Lung (tissue), 12 donors: Measurements from ENCODE around the gene SNX13. TPM values are rescaled to one million over a fixed set of nuclear protein-coding genes. Genes with fewer than 3 reads are reported as not detected.

Experiments used
- ATAC-seq: fragments of 200-7000 bp; cut with Tn5 transposase; one replicate; pipeline ENCODE4 v1.9.1; 2020; ENCODE audit warnings: moderate number of reproducible peaks; ENCODE audit not compliant: insufficient read depth, low FRiP score
- DNase-seq, 3 donors: peaks; one replicate each; pipeline ENCODE4 v3.0.0-alpha.2; 2013 to 2017
- H3K27ac ChIP-seq, 2 donors: one replicate each; pipeline ENCODE4 v1.5.1; 2013; ENCODE audit warnings: mild to moderate bottlenecking in 2 of 2, moderate library complexity in 2 of 2, control low read depth in 1 of 2, inconsistent platforms in 1 of 2, low read depth in 1 of 2, low read length in 1 of 2
- H3K27me3 ChIP-seq, 3 donors: one replicate each; pipeline ENCODE4 v1.5.1; 2013; ENCODE audit warnings: low read length in 2 of 3; ENCODE audit not compliant: control insufficient read depth in 3 of 3, insufficient read depth in 3 of 3
- H3K36me3 ChIP-seq, 4 donors: one replicate each; pipeline ENCODE4 v1.5.1; 2013; ENCODE audit warnings: low read length in 4 of 4, mild to moderate bottlenecking in 1 of 4, moderate library complexity in 1 of 4; ENCODE audit not compliant: control insufficient read depth in 4 of 4, insufficient read depth in 4 of 4
- H3K4me1 ChIP-seq, 5 donors: one replicate each; pipeline ENCODE4 v1.5.1; 2013; ENCODE audit warnings: low read length in 5 of 5, mild to moderate bottlenecking in 2 of 5, moderate library complexity in 1 of 5; ENCODE audit not compliant: control insufficient read depth in 5 of 5, insufficient read depth in 5 of 5
- H3K4me3 ChIP-seq: one replicate; pipeline ENCODE4 v1.5.1; 2013; ENCODE audit warnings: mild to moderate bottlenecking, control low read depth, moderate library complexity
- H3K9ac ChIP-seq, 2 donors: one replicate each; pipeline ENCODE4 v1.5.1; 2013; ENCODE audit warnings: low read length in 2 of 2, control low read depth in 1 of 2; ENCODE audit not compliant: insufficient read depth in 1 of 2
- H3K9me3 ChIP-seq, 4 donors: one replicate each; pipeline ENCODE4 v1.5.1; 2013; ENCODE audit warnings: low read length in 3 of 4, mild to moderate bottlenecking in 1 of 4, moderate library complexity in 1 of 4; ENCODE audit not compliant: control insufficient read depth in 4 of 4, insufficient read depth in 3 of 4
- WGBS, 2 donors: extraction: QIAGEN DNeasy Blood & Tissue Kit; methylation state at CpG; one replicate each; pipeline ENCODE4 v1.1.7; 2013; 5-methylcytosine and 5-hydroxymethylcytosine counted together
- polyA plus RNA-seq, 2 donors: library from polyadenylated mRNA; stranded (reverse); fragments of 200-250 nt; gene quantifications; one replicate each; pipeline ENCODE4 v1.2.1, GENCODE V29; 2013
- total RNA-seq, 2 donors: library from RNA; depleted of rRNA in 1 of 2; stranded (reverse); fragments of >200 nt in 1 of 2; gene quantifications; one replicate each; pipeline ENCODE4 v1.2.1, GENCODE V29; 2014 to 2021
- TF ChIP-seq, protein P1 (sequence below): IDR thresholded peaks from 2 replicates; pipeline ENCODE4 v1.5.1; 2012; ENCODE audit warnings: mild to moderate bottlenecking; ENCODE audit errors: control extremely low read depth, extremely low read depth
- donor health status: control.
- donor health status: control.
- donor health status: Bipolar disorder and iron deficiency.
- donor health status: healthy.
- donor health status: DM: yes; HTN: yes; CAD: no.

The SNX13 gene
- total and polyA plus RNA-seq, 4 donors = 8.9 to 104 (median 31.9) TPM

DNA sequence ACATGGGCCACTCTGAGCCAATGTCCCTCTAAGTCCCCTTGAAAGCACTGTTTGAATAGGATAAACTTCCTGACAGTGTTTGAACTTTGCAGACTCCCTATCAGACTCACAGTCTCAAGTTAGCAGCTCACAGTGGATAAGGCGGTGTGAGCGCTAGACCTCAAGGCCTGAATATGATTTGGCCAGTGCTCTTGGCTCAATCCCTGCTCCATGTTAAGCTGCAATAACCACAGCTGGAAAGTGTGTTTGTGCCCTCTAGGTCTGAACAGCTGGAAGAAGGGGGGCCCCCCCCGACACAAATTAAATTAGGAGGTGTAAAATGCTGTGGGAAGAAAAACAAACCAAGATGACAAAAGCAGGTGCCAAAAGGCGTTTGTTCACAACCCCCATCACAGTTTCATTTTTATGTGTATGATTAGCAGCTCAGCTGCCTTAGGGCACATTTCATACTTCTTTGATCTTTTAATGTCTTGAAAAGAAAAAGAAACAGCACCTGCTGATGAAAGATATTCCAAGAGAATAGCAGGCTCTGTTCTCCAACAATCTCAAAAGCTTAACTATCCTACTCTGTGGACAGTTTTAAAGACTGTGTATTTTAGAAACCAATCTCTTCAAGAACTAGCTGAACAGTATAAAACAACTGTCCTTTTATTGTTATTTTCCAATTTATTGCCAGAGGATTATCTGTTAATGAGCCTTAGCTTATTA lies 167.6 kb downstream of the SNX13 start:
- TF ChIP-seq, protein P1, sequence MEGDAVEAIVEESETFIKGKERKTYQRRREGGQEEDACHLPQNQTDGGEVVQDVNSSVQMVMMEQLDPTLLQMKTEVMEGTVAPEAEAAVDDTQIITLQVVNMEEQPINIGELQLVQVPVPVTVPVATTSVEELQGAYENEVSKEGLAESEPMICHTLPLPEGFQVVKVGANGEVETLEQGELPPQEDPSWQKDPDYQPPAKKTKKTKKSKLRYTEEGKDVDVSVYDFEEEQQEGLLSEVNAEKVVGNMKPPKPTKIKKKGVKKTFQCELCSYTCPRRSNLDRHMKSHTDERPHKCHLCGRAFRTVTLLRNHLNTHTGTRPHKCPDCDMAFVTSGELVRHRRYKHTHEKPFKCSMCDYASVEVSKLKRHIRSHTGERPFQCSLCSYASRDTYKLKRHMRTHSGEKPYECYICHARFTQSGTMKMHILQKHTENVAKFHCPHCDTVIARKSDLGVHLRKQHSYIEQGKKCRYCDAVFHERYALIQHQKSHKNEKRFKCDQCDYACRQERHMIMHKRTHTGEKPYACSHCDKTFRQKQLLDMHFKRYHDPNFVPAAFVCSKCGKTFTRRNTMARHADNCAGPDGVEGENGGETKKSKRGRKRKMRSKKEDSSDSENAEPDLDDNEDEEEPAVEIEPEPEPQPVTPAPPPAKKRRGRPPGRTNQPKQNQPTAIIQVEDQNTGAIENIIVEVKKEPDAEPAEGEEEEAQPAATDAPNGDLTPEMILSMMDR = no peak
- no peak for ATAC-seq
- peak in 1 of 3 donors; percentile 30 for DNase-seq

DNA sequence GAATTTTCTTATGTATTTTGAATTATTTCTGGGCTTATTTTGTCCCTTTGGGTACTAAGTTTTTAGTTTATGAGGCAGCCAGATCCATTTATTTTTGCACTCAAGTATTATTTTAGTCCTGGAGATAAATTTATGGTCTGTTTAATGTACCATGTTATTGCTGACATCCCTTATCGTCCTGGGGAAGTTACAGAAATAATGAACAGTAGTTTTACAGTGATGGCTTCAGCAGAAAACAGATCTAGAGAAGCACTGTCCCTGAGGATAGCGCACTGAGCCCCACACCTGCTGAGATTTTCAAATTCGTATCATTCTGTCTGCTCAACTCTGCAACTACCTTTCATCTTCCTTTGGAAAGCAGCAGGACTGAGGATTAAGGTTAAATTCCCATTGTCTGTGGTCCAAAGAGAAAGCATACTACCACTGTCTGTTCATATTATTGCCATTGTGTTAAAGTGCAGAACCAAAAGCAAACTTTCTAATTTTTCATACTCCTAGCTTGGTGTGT lies 168.3 kb downstream of the SNX13 start:
- Histone ChIP-seq H3K27me3 (no peaks in the 10 kb centered on the region), H3K9me3 (no peaks in the 10 kb centered on the region), H3K27ac (no peak overlapping the region), H3K4me3 (no peak overlapping the region), H3K9ac (no peak overlapping the region), H3K36me3 (no peaks in the 10 kb centered on the region), H3K4me1 (peaks cover 0 to 14% (median 0%) of the 10 kb centered on the region in 5 donors)
- TF ChIP-seq, protein P1 = no peak
- WGBS, 2 donors = 73 to 78% methylated on average over 3 of the region's 3 CpGs
- ATAC-seq = no peak
- DNase-seq = no peak

More for the DNA sequence above, 167.6 kb downstream of the SNX13 start:
- 67 to 78% methylated on average over 4 of the region's 4 CpGs for WGBS, 2 donors
- Histone ChIP-seq H3K4me3 (no peak overlapping the region), H3K4me1 (peaks cover 0 to 14% (median 0%) of the 10 kb centered on the region in 5 donors), H3K9me3 (no peaks in the 10 kb centered on the region), H3K27me3 (no peaks in the 10 kb centered on the region), H3K27ac (peak overlapping the region in 1 of 2 donors; percentile 5), H3K9ac (no peak overlapping the region), H3K36me3 (no peaks in the 10 kb centered on the region)

- TF ChIP-seq, protein P1 = no peak
- Histone ChIP-seq H3K36me3 (no peaks in the 10 kb centered on the region), H3K9ac (no peak overlapping the region), H3K9me3 (no peaks in the 10 kb centered on the region), H3K4me3 (no peak overlapping the region), H3K4me1 (peaks cover 0 to 14% (median 0%) of the 10 kb centered on the region in 5 donors), H3K27ac (peak overlapping the region in 1 of 2 donors; percentile 29), H3K27me3 (no peaks in the 10 kb centered on the region)
- WGBS, 2 donors = 45 to 64% methylated on average over 4 of the region's 4 CpGs
- ATAC-seq (peak; percentile 15), DNase-seq (no peak)
Measured at GRCh38 chr7:17770710-17771375, 169.5 kb downstream of the SNX13 start.
